Hepatocyte (in vitro differentiated cells): ENCODE results near the gene REPS2.

Source experiments
- CTCF ChIP-seq: fragments of 200-600 bp; sonication (generic); IDR thresholded peaks from 2 replicates; pipeline ENCODE4 v1.5.1; 2016; ENCODE audit warnings: antibody characterized with exemption, mild to moderate bottlenecking; ENCODE audit not compliant: poor library complexity
- EZH2phosphoT487 ChIP-seq: fragments of 200-600 bp; sonication (generic); IDR thresholded peaks from one replicate; pipeline ENCODE4 v1.6.1; 2018; ENCODE audit warnings: antibody characterized with exemption, mild to moderate bottlenecking, low read depth, moderate library complexity; ENCODE audit not compliant: unreplicated experiment, severe bottlenecking

GRCh38 chrX:17000751-17001150, 54.3 kb downstream of the REPS2 start:
- TF ChIP-seq EZH2phosphoT487, result no peak
- TF ChIP-seq CTCF, result no peak
